Glutamatergic neuron (in vitro differentiated cells): ENCODE measurements around the gene FAM228A. TPM values are rescaled to one million over a fixed set of nuclear protein-coding genes. Genes with fewer than 3 reads are reported as not detected.

Experiments
- DNase-seq: peaks from one replicate; pipeline ENCODE4 v3.0.0; 2022
- H3K27ac Mint-ChIP-seq: one replicate; pipeline ENCODE4 v1.8.0; 2020; ENCODE audit warnings: mild to moderate bottlenecking, mixed read lengths, inconsistent platforms; ENCODE audit not compliant: unreplicated experiment
- H3K27me3 Mint-ChIP-seq: one replicate; pipeline ENCODE4 v1.8.0; 2020; ENCODE audit warnings: mild to moderate bottlenecking, moderate library complexity, mixed read lengths, inconsistent platforms; ENCODE audit not compliant: unreplicated experiment
- H3K36me3 Mint-ChIP-seq: one replicate; pipeline ENCODE4 v1.8.0; 2020; ENCODE audit warnings: mild to moderate bottlenecking, mixed read lengths, inconsistent platforms; ENCODE audit not compliant: unreplicated experiment
- H3K4me1 Mint-ChIP-seq: one replicate; pipeline ENCODE4 v1.8.0; 2020; ENCODE audit warnings: mild to moderate bottlenecking, low read depth, mixed read lengths, inconsistent platforms; ENCODE audit not compliant: unreplicated experiment
- H3K4me3 Mint-ChIP-seq: one replicate; pipeline ENCODE4 v1.8.0; 2020; ENCODE audit warnings: mild to moderate bottlenecking, mixed read lengths, inconsistent platforms; ENCODE audit not compliant: unreplicated experiment
- H3K9me3 Mint-ChIP-seq: one replicate; pipeline ENCODE4 v1.8.0; 2020; ENCODE audit warnings: mild to moderate bottlenecking, moderate library complexity, mixed read lengths, inconsistent platforms; ENCODE audit not compliant: unreplicated experiment
- total RNA-seq: library from RNA; stranded (reverse); fragmentation: NEBNext Ultra II Directional; extraction: Animal tissue kit (Norgen Biotek cat#: 25700); gene quantifications from one replicate; pipeline ENCODE4 v1.2.1, GENCODE V29; 2021; ENCODE audit not compliant: unreplicated experiment
- TF ChIP-seq, protein P1 (sequence below): fragments of 200-600 bp; sonication (generic); IDR thresholded peaks from one replicate; pipeline ENCODE4 v1.5.0; 2021; ENCODE audit not compliant: partially characterized antibody, unreplicated experiment

FAM228A gene
- total RNA-seq, 1 donor from 2014 or later = 0.69 TPM

- Mint-ChIP-seq H3K27ac (no peak overlapping the region), H3K27me3 (no peaks in the 10 kb centered on the region), H3K36me3 (peaks cover 12% of the 10 kb centered on the region), H3K4me3 (no peak overlapping the region), H3K4me1 (no peaks in the 10 kb centered on the region), H3K9me3 (peaks cover 2% of the 10 kb centered on the region)
- TF ChIP-seq, protein P1, sequence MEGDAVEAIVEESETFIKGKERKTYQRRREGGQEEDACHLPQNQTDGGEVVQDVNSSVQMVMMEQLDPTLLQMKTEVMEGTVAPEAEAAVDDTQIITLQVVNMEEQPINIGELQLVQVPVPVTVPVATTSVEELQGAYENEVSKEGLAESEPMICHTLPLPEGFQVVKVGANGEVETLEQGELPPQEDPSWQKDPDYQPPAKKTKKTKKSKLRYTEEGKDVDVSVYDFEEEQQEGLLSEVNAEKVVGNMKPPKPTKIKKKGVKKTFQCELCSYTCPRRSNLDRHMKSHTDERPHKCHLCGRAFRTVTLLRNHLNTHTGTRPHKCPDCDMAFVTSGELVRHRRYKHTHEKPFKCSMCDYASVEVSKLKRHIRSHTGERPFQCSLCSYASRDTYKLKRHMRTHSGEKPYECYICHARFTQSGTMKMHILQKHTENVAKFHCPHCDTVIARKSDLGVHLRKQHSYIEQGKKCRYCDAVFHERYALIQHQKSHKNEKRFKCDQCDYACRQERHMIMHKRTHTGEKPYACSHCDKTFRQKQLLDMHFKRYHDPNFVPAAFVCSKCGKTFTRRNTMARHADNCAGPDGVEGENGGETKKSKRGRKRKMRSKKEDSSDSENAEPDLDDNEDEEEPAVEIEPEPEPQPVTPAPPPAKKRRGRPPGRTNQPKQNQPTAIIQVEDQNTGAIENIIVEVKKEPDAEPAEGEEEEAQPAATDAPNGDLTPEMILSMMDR = no peak
- no peak for DNase-seq
Measured at GRCh38 chr2:24152413-24153197, 22.2 kb upstream of the FAM228A start.

DNA sequence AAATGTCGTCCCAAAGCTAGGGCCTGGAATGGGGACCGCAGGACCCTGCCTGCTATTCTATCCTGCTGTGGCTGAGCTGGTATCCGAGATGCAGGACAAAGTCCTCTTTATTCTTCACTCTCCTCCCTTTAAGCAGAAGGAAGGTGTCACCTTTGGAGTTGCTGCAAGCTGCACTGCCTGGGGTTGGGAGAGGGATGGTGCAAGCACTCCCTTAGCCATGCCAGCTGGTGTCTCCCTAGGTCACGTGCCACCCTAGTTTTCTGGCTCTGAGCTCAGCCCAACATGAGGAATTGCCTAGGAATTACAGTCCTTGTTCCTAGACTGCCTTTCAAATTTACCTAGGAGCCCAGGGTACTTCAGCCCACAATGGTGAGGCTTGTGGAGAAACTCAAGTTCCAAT, 21.4 kb upstream of the FAM228A start:
- no peaks in the 10 kb centered on the region for H3K4me1 Mint-ChIP-seq

GRCh38 chr2:24158131-24158530, 16.7 kb upstream of the FAM228A start:
- no peak for DNase-seq
- H3K9me3 Mint-ChIP-seq = no peaks in the 10 kb centered on the region
- H3K4me3 Mint-ChIP-seq = no peak overlapping the region
- TF ChIP-seq, protein P1 = no peak
- no peaks in the 10 kb centered on the region for H3K27me3 Mint-ChIP-seq
- no peak overlapping the region for H3K27ac Mint-ChIP-seq
- peaks cover 22% of the 10 kb centered on the region for H3K36me3 Mint-ChIP-seq
- H3K4me1 Mint-ChIP-seq = no peaks in the 10 kb centered on the region

More for the DNA sequence above, 21.4 kb upstream of the FAM228A start:
- H3K36me3 Mint-ChIP-seq = peaks cover 13% of the 10 kb centered on the region
- TF ChIP-seq, protein P1 = no peak
- no peak for DNase-seq
- H3K9me3 Mint-ChIP-seq = peaks cover 2% of the 10 kb centered on the region
- no peak overlapping the region for H3K4me3 Mint-ChIP-seq
- no peak overlapping the region for H3K27ac Mint-ChIP-seq
- H3K27me3 Mint-ChIP-seq = no peaks in the 10 kb centered on the region

DNA sequence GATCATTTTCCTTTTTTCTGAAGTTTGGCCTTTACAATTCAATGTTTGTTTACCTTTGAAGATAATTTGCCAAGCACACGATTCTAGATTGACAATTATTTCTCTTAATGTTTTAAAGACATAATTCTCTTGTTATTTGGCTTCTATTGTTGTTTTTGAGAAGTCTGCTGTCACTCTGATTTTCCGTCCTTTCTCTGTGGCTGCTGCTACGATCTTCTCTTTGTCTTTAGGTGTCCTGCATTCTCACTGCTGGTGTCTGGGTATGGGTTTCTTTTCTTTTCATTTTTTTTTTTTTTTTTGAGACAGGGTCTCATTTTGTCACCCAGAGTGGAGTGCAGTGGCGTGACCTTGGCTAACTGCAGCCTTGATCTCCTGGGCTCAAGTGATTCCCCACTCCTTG, 15.1 kb upstream of the FAM228A start:
- Mint-ChIP-seq H3K4me1 (no peaks in the 10 kb centered on the region), H3K36me3 (peaks cover 22% of the 10 kb centered on the region)
- TF ChIP-seq, protein P1 = no peak

DNA sequence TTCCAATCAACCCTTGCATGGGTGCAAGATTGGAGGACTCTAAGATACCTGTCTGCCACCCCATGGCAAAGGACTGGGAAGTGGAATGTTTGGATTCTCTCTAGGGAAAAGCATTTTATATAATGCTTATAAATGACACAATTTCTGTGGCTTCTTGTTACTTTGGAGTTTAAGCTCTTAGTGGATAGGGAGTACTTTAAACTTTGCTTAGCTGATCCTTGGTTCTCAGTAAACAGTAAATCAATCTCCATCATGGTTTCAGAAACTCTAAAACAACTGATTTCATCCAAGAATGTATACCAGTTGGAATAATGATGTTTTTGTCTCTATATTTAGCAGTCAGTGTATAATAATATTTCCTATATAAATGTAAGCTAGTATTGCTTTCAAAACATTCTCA, 14.1 kb upstream of the FAM228A start:
- Mint-ChIP-seq H3K9me3 (no peaks in the 10 kb centered on the region), H3K27me3 (no peaks in the 10 kb centered on the region), H3K4me3 (no peak overlapping the region), H3K27ac (no peak overlapping the region), H3K4me1 (peaks cover 4% of the 10 kb centered on the region), H3K36me3 (peaks cover 22% of the 10 kb centered on the region)
- no peak for DNase-seq
- TF ChIP-seq, protein P1 = no peak

More for the DNA sequence above, 15.1 kb upstream of the FAM228A start:
- H3K9me3 Mint-ChIP-seq = no peaks in the 10 kb centered on the region
- DNase-seq = no peak
- H3K27me3 Mint-ChIP-seq = no peaks in the 10 kb centered on the region
- H3K4me3 Mint-ChIP-seq = no peak overlapping the region
- H3K27ac Mint-ChIP-seq = no peak overlapping the region
